CD4-positive, alpha-beta T cell treated with Interleukin-6 at 100 ng/mL for 8 hours (primary cell): Measurements from ENCODE around the gene PRKCB.

Experiments
- DNase-seq: peaks from one replicate; pipeline ENCODE4 v3.0.0-alpha.2; 2020; ENCODE audit warnings: mixed read lengths, low spot score

Gene PRKCB

DNA sequence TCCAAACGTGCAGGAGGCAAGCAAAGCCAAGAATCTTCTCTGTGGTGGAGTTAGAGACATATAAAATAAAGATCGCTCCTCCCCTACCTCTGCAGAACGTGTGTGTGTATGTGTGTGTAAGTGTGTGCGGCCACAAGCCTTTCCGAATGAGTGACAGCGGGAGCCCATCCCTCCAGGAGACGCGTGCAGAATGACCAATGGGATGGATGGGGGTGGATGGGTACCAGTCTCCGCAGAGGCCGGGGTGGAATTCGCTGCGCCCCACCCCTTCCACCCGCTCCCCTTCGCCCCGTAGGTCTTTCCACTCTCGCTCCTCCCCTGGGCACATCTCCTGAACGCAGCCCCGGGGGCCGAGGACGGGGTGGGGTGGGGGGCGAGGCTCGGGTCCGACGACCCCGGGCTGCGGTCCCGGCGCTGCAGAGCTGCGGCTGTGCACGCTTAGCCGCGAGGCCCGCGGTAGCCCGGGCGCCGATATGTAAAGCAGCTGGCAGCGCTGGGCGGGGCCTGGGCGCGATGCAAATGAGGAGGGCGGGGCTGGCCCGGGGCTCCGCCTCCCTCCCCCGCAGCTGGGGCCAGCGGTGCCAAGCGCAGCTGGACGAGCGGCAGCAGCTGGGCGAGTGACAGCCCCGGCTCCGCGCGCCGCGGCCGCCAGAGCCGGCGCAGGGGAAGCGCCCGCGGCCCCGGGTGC is at the start of gene PRKCB:
Gene PRKCB (plus strand): TSS at position 594 of the 688 bp plus-strand sequence.
- DNase-seq = peak; percentile 88

DNA sequence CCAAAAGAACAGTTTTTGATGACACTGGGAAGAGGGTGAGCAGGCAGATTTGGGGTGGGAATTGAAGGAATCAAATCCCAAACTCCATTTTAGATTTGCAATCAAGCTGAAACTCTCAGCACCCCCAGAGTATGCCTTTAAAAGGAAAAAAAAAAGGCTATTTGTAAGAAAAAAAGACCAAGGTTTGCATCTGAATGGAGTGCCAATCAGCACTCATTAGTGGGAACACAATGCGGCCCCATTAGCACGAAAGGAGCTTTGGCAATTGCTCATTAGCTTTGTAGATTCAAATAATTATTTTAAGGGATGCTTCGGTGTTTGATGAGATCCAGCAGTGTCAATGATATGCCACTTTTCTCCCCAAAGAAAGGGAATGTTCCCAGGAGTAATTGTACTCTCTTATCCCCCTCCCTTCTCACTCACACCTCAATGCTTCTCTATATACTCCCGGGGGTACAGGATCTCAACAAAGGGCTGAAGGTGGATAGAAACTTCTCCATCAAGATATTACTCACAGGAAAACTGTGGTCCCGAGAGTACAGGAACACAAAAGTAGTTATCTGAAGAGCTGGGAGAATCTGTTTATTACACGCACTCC is 48.7 kb upstream of the PRKCB start:
- no peak for DNase-seq

DNA sequence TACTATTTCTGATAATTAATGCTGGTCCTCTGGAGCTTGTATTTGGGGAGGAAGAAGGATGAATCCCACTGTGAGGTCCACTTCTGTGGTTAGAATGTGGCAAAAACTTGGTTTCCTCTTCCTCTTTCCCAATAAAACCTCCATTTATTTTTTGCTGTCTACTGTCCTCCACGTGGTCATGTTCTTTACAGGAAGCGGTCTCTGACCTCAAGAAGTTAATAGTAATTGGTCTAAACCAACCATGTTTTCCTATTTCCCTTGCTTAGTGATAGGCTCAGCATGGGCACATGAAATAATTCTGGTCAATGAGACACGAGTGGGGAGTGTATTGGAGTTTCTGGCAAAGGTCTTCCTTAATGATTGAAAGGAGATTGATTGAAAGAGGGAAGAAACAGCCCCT is 47.1 kb upstream of the PRKCB start:
- DNase-seq = no peak

DNA sequence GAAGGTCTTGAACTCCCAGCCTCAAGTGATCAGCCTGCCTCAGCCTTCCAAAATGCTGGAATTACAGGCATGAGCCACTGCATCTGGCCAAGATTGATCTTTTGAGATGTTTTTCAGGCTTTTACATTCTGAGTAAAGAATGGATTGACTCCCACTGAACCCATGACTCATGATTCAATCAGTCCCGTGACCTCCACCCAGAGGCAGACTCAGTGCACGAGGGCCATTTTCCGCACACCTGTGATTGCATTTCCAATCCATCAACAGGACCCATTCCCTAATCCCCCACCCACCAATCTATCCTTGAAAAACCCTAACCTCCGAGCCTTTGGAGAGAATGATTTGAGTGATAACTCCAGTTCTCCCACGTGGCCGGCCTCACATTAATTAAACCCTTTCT is 40.4 kb upstream of the PRKCB start:
- DNase-seq = no peak

DNA sequence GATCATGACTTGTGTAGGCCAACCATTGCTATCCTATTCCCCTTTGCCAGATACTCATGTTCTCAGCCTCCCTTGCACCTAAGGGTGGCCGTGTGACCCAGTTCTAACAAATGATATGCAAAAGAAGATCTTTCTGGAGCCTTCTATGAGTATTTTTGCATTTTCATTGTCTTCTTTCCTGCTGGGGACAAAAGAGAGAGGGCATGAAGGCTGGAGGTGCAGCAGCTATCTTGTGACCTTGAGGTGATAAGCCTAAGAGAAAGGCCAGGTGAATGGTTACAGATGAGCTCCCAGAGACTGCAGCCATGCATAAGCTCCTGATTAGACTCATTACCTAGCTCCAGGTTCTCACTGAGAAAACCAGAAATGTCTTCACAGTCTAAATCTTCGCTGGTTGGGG is 38.8 kb upstream of the PRKCB start:
- no peak for DNase-seq

GRCh38 chr16:23801378-23801777 is 34.4 kb upstream of the PRKCB start:
- DNase-seq = peak; percentile 75

GRCh38 chr16:23802776-23803175 is 33.0 kb upstream of the PRKCB start:
- no peak for DNase-seq

- peak; percentile 75 for DNase-seq
Observed at GRCh38 chr16:23803591-23804123, 32.1 kb upstream of the PRKCB start.

DNA sequence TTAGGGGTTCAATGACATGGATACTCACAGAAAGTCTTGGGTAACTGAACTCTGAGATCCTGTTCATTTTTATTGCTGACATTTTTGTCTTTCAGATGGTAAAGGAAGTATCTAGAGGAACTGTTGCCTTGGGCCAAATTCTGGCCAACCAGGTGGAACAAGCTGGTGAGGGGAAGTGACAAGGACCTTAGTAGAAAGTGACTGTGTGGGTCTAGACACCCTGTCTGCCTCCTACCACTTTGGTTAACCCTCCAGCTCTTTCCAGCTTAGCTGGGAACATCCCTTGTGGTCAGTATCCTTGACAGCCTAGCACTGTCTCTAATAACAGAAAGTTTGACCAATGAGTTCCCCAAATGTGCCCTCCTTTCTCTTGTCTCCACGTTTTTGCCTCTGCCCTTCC is 28.8 kb upstream of the PRKCB start:
- no peak for DNase-seq

GRCh38 chr16:23821467-23821866 is 14.3 kb upstream of the PRKCB start:
- DNase-seq = no peak

DNA sequence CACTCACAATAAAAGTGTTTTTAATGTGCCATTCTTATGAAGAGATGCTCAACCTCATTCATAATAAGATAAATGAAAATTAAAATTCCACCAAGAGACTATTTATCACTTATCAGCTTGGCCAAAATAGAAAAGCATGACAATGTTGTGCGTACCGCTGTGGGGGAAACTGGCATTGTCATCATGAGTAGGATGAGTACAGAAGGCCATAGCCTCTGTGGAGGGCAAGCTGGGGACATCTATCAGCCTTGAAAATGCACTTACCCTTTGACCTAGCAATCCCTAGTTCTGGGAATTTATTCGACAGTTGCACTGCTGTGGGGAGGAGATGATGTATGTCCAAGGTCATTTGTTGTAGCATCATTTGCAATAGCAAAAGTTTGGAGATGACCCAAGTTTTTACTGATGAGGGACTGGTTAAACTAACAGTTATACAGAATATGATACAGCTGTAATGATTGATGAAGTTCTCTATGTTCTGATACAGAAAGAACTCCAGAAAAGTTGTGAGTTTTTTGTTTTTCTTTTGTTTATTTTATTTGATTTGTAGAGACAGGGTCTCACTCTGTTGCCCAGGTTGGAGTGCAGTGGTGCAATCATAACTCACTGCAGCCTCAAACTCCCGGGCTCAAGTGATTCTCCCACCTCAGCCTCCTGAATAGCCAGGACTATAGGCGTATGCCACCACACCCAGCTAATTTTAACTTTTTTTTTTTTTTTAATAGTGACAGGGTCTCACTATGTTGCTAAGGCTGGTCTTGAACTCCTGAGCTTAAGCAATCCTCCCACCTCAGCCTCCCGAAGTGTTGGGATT is 13.7 kb upstream of the PRKCB start:
- DNase-seq = no peak

- DNase-seq = no peak
Observed at GRCh38 chr16:23823475-23824384, 12.1 kb upstream of the PRKCB start.

DNA sequence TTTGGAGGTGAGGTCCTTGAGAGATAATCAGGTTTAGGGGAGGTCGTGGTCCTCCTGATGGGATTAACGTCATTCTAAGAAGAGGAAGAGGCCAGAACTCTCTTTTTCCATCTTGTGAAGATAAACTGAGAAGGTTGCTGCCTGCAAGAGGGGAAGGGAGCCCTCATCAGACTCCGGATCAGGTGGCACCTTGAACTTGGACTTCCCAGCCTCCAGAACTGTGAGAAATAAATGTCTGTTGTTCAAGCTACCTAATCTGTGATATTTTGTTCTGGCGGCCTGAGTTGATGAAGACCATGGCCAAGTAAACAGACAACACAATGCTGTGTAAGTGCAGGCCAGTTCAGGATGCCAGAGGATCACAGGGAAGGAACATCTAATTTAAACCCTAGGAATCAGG is 10.9 kb upstream of the PRKCB start:
- DNase-seq = no peak

DNA sequence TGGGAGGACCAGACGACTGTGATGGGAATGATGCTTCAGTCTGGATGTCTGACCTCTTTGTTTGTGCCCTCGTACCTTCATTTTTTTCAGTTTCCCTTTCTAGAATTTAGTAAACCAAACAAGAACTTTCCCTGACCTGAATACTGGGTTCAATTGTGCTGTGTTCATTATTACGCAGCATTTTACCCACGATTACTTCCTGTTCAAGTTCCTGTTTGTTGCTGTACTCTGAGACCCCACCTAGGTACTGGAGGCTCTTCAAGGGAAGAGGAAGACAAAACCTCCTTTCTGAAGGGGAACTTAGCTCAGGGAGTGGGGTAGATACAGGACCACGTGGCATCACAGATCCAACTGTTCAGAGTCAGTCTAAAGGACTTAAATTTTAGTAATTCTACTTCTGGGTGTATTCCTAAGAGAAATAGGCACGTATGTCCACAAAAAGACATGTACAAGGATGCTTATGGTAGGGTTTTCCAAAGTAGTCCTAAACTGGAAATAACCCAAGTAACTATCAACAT is 9.2 kb upstream of the PRKCB start:
- DNase-seq = peak; percentile 73

DNA sequence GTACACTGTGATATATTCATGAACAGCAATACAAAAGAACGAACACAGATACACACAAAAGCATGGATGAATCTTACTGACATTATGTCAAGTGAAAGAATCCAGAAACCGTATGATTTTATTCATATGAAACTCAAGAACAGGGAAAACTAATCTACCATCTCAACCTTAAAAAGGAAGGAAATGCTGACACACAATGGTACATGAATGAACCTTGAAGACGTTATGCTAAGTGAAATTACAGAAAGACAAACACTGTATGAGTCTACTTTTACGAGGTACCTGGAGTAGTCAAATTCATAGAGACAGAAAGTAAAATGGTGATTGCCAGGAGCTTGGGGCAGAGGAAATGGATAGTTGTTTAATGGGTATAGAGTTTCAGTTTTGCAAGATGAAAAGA is 8.7 kb upstream of the PRKCB start:
- DNase-seq = no peak

- no peak for DNase-seq
Observed at GRCh38 chr16:23829454-23829853, 6.3 kb upstream of the PRKCB start.

- no peak for DNase-seq
Observed at GRCh38 chr16:23830276-23830675, 5.5 kb upstream of the PRKCB start.

DNA sequence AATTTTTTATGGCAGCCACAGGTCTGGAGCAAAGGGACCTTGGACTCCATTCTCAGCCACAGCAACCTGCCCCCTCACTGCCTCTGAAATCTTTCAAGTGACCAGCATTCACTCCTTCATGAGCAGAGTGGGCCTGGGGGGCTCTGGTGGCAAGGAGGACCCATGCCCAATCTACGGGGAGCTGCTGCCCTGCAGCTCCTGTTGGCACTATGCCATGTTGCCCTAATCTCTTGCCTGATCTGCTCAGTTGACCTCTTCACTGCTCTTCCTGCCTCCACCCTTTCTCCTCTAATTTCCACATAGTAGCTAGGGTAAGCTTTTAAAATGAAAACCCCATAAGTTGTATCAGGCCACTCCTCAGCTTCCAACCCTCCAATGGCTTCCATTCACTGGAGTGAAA is 2.9 kb upstream of the PRKCB start:
- no peak for DNase-seq

- no peak for DNase-seq
Observed at GRCh38 chr16:23833504-23833903, 2.3 kb upstream of the PRKCB start.

DNA sequence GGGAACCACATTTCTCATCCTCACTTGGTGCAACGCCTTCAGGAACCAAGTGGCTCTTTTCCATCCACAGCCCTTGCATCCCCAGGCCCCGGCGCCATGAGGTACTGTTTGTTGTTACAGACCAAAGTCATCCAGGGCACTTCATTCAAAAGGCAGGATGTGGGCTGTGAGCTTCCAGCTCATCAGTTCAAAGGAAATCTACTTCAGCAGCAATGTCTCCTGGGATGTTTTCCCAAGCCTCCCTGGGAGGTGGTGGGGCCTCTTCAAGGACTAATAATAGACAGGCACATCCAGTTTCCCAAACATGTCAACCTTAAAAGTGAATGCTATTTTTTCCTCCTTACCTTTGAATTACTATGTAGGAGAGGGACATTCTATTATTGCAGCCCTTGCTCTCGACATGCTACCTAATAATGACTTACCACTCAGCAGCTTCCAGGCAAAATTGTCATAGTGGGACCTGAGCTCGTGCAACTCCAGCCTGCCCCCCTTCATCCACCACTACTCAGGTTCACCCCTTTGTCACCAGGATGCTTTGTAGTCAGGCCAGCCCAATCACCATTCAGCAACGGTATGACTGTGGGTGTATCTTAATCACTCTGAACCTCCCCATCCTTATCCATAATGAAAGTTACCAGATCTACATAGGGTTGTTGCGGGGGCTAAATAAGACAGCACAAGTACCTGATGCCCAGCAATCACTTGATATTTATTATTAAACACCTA is 1.7 kb upstream of the PRKCB start:
- peak; percentile 18 for DNase-seq

DNA sequence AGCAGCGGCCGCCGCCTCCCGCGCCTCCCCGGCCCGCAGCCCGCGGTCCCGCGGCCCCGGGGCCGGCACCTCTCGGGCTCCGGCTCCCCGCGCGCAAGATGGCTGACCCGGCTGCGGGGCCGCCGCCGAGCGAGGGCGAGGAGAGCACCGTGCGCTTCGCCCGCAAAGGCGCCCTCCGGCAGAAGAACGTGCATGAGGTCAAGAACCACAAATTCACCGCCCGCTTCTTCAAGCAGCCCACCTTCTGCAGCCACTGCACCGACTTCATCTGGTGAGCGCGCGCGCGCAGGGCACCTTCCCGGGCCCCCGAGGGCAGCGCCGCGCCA is 258 bp downstream of the PRKCB start:
- DNase-seq = no peak
